ENCODE results near the gene ARPC1A.
"Not testable (repeated sequence)": the region's sequence is repeated elsewhere in the genome, so short reads cannot be mapped to it uniquely, and the experiment has no call there.

Gene ARPC1A

GRCh38 chr7:99368750-99369389 is 43.2 kb downstream of the ARPC1A start:
- DNase-seq (ENCODE audit: low spot score) = no peak
- FAIRE-seq = no peak

DNA sequence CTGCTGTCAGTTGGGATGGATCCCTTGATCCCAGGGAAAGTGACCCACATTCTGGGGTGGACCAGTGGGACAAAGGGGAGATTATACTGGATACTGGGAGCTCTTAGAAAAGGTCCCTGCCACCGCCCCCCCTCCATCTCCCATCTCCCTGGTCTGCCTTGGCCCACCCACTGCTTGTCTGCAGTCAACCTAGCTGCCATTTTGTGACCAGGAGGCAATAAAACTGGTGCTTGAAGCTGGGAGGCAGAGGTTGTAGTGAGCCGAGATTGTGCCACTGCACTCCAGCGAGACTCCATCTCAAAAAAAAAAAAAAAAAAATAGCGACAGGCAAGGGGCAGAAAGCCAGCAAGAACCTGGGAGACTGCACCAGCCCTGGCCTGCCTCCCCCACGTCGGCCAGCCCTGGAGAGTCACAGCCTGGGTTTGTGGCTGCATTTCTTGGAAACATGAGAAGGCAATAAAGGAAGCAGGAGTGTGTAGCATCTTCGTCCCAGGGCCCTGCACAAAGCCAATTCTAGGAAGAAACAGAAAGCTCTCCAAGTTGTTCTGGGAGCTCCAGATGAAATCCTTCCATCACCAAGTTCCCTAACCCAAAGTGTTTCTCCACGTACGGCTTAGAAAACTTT is 44.2 kb downstream of the ARPC1A start:
- FAIRE-seq (no peak), DNase-seq (ENCODE audit: low spot score) (no peak)

DNA sequence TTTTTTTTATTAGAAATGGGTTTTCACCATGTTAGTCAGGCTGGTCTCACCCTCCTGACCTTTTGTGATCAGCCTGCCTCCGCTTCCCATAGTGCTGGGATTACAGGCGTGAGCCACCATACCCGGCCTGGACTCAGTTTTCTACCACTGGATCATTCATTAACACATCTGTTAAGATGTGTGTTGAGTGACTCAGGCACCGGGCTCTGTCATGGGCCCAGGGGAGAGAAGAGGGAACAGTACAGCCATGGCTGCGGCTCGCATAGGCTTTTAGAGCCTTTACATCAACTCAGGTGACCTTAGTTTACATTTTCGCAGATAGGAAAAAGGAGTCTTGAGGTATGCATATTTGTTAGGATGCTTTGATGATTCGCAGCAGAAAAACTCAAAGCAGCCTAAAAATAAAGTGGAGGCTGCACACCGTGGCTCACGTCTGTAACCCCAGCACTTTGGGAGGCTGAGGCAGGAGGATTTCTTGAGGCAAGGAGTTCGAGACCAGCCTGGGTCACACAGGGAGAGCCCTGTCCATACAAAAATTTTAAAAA is 45.8 kb downstream of the ARPC1A start:
- FAIRE-seq (no peak), DNase-seq (ENCODE audit: low spot score) (no peak)

DNA sequence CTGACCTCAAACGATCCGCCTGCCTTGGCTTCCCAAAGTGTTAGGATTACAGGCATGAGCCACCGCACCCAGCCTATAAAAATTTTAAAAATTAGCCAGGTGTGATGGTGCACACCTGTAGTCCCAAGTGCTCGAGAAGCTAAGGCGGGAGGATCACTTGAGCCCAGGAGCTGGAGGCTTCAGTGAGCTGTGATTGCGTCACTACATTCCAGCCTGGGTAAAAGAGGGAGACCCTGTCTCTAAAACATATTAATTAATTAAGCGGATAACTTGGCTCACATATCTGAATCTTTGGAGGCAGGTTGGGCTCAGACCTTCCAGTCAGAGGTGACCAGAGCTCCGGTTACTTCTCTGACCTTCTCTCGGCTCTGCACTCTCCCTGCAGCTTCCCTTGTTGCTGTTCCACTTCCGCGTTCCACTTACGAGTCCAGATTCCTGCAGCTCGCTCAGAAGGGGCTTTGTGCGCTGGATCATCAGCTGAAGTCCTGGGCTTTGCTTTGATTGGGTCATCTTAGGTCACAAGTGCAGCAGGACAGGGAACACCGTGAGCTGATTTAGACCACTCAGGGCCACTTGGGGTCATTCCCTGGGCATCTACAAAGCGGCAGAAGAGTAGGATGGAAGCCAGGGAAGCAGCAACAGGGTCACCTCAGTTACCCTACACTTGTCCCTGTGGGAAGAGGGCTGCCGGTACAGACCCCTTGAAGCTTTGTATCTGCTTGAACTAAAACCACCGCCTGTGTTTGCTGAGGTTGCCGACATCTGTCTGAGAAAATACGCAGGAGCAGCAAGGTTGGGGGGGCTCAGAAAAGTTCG is 46.8 kb downstream of the ARPC1A start:
- DNase-seq (ENCODE audit: low spot score) = no peak
- no peak for FAIRE-seq

- FAIRE-seq (no peak), DNase-seq (ENCODE audit: low spot score) (no peak)
These were observed 47.7 kb downstream of the ARPC1A start for GRCh38 chr7:99373091-99374066.

DNA sequence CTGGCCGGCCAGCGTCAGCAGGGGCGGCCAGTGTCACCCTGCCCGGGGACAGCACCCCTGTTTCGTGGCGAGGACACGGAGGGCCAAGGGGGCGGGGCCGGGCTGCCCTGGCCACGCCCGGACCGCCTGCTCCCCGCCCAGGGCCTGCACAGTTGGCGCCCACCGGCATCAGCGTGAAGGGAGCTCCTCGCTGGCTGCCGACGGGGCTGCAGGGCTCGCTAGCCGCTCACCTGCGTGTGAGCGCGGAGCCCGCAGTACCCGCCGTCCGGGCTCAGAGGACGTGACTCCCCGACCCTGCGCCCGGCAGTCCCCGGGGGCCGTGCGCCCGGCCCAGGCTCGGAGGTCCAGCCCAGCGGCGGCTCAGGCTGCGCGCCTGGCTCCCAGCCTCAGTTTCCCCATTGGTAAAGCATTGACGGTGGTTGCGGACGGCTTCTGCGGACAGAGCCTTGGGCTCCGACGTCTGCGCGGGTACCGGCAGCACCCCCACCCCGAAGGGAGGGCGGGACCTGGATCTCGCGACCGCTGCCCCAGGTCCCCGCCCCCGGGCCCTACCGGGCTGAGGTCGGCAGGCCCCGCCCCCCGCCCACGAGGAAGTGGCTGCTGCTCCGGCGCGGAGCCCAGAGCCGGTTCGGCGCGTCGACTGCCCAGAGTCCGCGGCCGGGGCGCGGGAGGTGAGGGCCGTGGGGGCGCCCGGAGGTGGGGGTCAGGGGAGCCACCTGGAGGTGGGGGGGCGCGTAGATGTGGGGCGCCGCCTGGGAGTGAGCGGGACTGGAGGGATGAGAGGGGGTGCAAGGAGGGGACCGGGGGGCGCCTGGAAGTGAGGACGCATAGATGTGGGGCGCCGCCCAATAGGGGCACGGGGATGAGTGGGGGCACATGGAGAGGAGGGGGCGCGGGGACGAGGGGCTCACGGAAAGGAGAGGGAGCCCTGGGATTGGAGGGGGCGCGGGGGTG is 48.7 kb downstream of the ARPC1A start, which contains the start of gene ARPC1B:
Gene ARPC1B (plus strand): TSS at position 620 of the 954 bp plus-strand sequence. CDS start 10,985 bp downstream, outside the sequence.
- DNase-seq (ENCODE audit: low spot score) (peak; percentile 100), FAIRE-seq (no peak)

DNA sequence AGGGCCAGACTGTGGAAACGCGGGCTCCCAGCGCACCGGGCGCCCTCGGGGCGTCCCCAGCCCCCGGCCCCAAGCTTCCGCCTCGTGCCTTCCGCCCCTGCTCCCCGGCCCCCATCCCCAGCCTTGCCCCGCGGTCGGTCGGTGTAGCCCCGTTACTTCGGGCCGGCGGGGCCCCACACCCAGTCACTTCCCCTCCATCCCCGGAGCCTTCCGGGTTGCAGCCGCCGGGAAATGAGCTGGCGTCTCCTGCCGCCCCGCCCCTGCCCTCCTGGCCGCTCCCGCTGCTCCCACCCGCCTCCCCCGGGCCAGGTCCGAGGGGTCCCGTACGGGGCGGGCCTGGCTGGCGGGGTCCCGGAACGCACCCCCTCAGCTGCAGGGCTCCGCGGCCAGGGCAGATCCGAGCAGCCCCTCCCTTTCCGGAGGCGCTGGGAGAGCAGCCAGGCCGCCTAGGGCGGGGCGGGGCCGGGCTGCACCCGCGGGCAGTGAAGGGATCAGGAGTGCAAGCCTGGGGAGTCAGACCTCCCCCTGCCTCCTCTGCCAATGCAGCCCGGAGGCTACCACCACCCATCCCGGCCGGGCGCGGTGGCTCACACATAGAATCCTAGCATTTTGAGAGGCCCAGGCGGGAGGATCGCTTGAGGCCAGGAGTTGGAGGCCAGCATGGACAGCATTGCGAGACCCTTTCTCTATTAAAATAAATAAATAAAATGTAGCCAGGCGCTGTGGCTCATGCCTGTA is 49.5 kb downstream of the ARPC1A start:
- DNase-seq (ENCODE audit: low spot score) (peak; percentile 97), FAIRE-seq (no peak)

GRCh38 chr7:99379043-99379577 is 53.4 kb downstream of the ARPC1A start:
- no peak for DNase-seq (ENCODE audit: low spot score)
- no peak for FAIRE-seq

DNA sequence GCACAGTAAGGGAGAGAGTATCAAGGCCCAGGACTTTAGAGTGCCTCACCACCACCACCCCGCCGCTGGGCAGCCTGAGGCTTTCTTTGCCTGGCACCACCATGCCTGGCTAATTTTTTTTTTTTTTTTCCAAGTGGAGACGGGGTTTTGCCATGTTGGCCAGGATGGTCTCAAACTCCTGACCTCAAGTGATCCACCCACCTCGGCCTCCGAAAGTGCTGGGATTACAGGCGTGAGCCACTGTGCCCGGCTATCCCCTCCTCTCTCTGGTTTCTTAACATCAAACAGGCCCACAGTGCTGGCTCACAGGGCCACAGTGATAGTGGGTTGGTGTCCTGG is 54.0 kb downstream of the ARPC1A start:
- not testable (repeated sequence) for FAIRE-seq; DNase-seq (ENCODE audit: low spot score)

GRCh38 chr7:99380032-99380822 is 54.5 kb downstream of the ARPC1A start:
- DNase-seq (ENCODE audit: low spot score) = no peak
- no peak for FAIRE-seq

- no peak for DNase-seq (ENCODE audit: low spot score)
- peak; percentile 95 for FAIRE-seq
These were observed 55.3 kb downstream of the ARPC1A start for GRCh38 chr7:99380823-99381663.

DNA sequence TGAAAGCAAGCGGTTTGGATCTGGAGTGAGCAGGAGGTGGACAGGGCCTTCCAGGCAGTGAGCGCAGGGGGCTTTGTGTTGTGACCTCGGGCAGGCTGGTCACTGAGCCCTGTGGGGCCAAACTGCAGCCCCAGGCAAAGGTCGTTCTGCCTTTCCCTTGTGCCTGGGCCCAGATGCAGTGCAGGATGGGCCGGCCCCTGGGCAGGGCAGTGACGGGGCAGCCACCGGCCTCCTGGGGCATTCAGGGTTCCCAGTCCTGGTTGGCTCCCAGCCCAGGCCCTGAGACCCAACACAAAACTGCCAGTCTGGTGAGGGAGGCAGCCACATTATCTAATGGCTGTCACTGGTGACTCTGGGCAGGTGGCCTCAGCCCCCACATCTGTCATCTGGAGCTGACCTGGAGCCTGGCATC is 56.0 kb downstream of the ARPC1A start:
- no peak for DNase-seq (ENCODE audit: low spot score)
- no peak for FAIRE-seq

DNA sequence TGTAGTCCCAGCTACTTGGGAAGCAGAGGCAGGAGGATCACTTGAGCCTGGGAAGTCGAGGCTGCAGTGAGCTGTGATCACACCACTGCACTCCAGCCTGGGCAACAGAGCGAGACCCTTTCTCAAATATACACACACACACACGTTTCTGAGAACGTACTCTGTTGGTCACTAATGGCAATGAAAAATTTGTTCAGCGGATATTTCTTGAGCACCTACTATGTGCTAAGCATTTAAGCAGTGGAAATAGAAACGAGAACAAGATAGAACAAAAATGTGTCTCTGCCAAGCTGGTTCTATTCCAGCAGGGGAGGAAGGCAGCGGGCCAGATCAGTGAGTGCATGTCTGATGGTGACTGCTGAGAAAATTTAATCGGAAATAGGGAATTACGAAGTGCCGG is 57.5 kb downstream of the ARPC1A start:
- no peak for DNase-seq (ENCODE audit: low spot score)
- no peak for FAIRE-seq

- FAIRE-seq (no peak), DNase-seq (ENCODE audit: low spot score) (no peak)
These were observed 58.2 kb downstream of the ARPC1A start for GRCh38 chr7:99383791-99384370.

DNA sequence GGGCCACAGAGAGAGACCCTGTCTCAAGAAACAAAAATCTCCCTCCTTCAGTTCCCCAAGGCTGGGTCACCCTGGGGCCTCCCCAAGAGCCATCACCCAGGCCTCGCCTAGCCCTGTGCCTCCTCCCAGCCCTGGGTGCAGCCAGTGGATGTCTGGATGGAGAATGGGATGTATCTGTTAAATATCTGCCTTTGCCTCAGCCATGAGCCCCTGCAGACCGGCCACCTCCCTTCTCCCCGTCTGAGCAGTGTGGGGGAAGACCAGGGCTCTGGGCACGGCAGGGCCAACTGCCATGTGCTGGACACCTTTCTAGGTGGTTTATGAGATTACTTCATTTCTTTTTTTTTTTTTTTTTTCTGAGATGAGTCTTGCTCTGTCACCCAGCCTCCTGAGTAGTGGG is 58.8 kb downstream of the ARPC1A start:
- FAIRE-seq = no peak
- DNase-seq (ENCODE audit: low spot score) = no peak

GRCh38 chr7:99385564-99385963 is 59.9 kb downstream of the ARPC1A start:
- FAIRE-seq (no peak), DNase-seq (ENCODE audit: low spot score) (no peak)
